Uterus (tissue), 2 donors: ENCODE data around the gene MED26.
A peak's percentile ranks its signal among the peaks of the same experiment; 100 is the strongest.

Source experiments
- POLR2A ChIP-seq, 2 donors: fragments of 450-650 bp; IDR thresholded peaks; one replicate each; pipeline ENCODE4 v1.6.1; 2016; ENCODE audit warnings: antibody characterized with exemption in 2 of 2, mild to moderate bottlenecking in 1 of 2, moderate library complexity in 1 of 2
- TF ChIP-seq, protein P1 (sequence below), 4 experiments: fragments of 200-600 bp in 2 of 4; fragments of 450-650 bp in 2 of 4; sonication (generic) in 2 of 4; IDR thresholded peaks; one replicate each; pipeline ENCODE4 v1.5.1; 2016 to 2019; ENCODE audit warnings: antibody characterized with exemption in 4 of 4, mild to moderate bottlenecking in 2 of 4, moderate library complexity in 1 of 4

DNA sequence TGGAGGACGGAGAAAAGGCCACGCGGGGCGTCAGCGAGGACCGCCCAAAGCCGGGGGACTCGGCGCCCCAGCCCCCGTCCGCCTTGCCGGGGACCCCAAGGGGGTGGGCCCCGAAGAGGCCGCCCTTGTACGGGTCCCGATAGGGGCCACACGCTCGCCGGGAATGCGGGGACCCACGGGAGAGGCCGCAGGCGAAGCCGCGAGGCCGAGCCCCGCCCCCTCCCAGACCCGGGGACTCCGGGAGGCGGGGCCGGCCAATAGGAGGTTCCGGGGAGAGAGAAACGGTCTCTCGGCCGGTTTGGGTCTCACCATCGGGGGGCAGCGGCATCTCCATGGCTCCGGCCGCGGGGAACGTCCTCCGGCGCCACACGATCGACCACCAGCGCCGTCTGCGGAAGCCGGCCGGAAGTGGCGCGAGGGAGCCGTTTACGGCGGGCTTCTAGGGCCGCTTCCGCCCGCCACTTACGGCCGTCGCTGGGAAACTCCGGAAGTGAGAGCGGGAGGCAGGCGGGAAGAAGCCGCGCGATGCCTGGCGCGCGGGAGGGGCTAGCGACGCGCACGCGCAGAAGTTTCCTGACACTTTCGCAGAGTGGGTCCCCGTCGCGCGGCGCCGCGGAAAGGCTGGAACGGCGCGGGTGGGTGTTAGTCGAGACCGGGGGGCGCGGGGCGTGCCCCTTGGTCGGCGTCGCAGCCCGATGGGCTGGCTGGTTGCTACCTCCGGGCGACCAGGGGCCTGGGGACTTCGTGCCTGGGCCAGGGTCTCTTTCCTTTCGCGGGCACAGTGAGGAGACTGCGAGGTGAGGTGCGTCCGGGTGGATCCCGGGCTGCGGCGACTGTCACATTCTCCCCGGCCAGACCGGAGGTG, 85.7 kb downstream of the MED26 start, which contains the start of gene CHERP:
- TF ChIP-seq, protein P1, sequence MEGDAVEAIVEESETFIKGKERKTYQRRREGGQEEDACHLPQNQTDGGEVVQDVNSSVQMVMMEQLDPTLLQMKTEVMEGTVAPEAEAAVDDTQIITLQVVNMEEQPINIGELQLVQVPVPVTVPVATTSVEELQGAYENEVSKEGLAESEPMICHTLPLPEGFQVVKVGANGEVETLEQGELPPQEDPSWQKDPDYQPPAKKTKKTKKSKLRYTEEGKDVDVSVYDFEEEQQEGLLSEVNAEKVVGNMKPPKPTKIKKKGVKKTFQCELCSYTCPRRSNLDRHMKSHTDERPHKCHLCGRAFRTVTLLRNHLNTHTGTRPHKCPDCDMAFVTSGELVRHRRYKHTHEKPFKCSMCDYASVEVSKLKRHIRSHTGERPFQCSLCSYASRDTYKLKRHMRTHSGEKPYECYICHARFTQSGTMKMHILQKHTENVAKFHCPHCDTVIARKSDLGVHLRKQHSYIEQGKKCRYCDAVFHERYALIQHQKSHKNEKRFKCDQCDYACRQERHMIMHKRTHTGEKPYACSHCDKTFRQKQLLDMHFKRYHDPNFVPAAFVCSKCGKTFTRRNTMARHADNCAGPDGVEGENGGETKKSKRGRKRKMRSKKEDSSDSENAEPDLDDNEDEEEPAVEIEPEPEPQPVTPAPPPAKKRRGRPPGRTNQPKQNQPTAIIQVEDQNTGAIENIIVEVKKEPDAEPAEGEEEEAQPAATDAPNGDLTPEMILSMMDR (IDR thresholded peaks at IDR 0.05) = peak in 2 of 4 experiments; percentile 19 to 34
- peak; percentile 67 to 85 for TF ChIP-seq POLR2A (IDR thresholded peaks at IDR 0.05)
